Measurements from ENCODE around the gene LMAN1. TPM values are rescaled to one million over a fixed set of nuclear protein-coding genes. Genes with fewer than 3 reads are reported as not detected.

LMAN1 gene
- total and polyA plus RNA-seq, 4 donors = 18.9 to 108 (median 67.2) TPM

DNA sequence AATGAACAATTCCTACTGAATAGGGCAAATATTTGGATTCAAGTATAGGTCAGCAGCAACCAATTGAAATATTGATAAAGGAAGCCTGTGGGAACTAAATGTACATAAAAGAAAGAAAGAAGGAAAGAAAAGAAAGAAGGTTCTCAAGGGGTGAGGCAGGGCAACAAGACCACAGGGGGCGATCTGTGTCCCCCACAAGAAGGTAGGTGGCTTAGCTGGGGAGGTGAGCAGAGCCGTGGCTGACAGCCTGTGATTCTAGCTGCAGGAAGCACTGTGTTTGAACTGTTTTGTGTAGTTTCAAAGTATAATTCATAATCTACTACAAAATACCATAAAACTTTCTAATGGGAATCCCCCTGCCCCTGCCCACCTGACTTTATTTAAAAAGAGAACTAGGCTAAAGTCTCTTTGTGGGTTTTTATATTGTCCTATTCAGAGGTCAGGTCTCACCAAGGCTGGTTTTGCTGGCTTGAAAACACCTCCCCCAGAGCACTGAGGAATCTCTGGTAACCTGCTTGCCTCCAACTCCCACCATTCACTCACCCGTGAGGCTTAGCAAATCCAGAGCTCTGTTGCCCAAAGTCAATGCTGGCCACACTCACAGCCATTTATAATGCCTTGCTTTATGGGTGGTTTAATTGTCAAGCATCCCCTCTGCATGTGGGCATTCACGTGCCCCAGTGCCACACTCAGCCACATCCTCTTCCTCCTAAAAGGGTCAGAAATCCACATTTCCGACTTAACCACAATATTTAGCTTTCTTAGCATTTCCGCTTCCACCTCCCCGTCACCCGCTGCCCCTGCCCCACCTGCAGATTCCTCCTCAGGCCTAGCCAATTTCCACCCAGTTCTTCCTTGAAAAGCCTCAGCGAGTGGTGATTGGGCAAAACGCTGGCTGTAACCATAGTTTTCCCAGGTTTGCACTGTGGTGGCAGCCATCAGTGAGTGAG, 36.4 kb upstream of the LMAN1 start:
- H3K27me3 ChIP-seq (ENCODE audit: control insufficient read depth in 3 of 3, insufficient read depth in 3 of 3, low read length in 2 of 3) = no peaks in the 10 kb centered on the region
- no peak for DNase-seq
- H3K4me1 ChIP-seq (ENCODE audit: control insufficient read depth in 5 of 5, insufficient read depth in 5 of 5, low read length in 5 of 5) = no peaks in the 10 kb centered on the region
- ATAC-seq (ENCODE audit: insufficient read depth, low FRiP score) = no peak
- TF ChIP-seq, protein P1, sequence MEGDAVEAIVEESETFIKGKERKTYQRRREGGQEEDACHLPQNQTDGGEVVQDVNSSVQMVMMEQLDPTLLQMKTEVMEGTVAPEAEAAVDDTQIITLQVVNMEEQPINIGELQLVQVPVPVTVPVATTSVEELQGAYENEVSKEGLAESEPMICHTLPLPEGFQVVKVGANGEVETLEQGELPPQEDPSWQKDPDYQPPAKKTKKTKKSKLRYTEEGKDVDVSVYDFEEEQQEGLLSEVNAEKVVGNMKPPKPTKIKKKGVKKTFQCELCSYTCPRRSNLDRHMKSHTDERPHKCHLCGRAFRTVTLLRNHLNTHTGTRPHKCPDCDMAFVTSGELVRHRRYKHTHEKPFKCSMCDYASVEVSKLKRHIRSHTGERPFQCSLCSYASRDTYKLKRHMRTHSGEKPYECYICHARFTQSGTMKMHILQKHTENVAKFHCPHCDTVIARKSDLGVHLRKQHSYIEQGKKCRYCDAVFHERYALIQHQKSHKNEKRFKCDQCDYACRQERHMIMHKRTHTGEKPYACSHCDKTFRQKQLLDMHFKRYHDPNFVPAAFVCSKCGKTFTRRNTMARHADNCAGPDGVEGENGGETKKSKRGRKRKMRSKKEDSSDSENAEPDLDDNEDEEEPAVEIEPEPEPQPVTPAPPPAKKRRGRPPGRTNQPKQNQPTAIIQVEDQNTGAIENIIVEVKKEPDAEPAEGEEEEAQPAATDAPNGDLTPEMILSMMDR (IDR thresholded peaks at IDR 0.05; ENCODE audit: control extremely low read depth, extremely low read depth) = no peak
- no peaks in the 10 kb centered on the region for H3K36me3 ChIP-seq (ENCODE audit: control insufficient read depth in 4 of 4, insufficient read depth in 4 of 4, low read length in 4 of 4)
- 40 to 59% methylated on average over 10 of the region's 10 CpGs for WGBS, 2 donors
- H3K9me3 ChIP-seq (ENCODE audit: control insufficient read depth in 4 of 4, insufficient read depth in 3 of 4, low read length in 3 of 4) = no peaks in the 10 kb centered on the region
- H3K4me3 ChIP-seq = no peak overlapping the region
- no peak overlapping the region for H3K27ac ChIP-seq (ENCODE audit: low read depth in 1 of 2, low read length in 1 of 2)
- H3K9ac ChIP-seq (ENCODE audit: insufficient read depth in 1 of 2, low read length in 2 of 2) = no peak overlapping the region

DNA sequence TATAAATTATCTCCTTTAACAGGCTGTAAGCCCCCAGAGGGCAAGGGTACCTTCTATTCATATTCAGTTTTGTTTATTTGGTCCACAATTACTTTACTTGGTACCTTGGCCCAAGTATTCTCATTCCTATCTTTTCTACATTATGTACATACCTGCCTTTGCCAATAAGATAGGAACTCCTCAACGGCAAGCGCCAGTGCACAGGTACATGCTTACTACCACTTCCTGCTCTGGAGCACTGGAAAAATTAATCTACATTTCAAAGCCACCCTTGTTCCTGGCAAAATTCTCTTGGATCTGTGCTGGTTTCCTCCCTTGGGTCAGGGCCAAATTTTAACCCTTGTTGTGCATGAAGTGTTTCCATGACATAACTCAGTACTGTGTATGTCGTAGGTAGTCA, 34.3 kb upstream of the LMAN1 start:
- H3K27ac ChIP-seq (ENCODE audit: low read depth in 1 of 2, low read length in 1 of 2) = no peak overlapping the region
- DNase-seq (peak in 1 of 3 donors; percentile 22), ATAC-seq (ENCODE audit: insufficient read depth, low FRiP score) (no peak)
- TF ChIP-seq, protein P1 (IDR thresholded peaks at IDR 0.05; ENCODE audit: control extremely low read depth, extremely low read depth) = no peak
- H3K36me3 ChIP-seq (ENCODE audit: control insufficient read depth in 4 of 4, insufficient read depth in 4 of 4, low read length in 4 of 4) = peaks cover 0 to 2% (median 0%) of the 10 kb centered on the region in 4 donors
- peaks cover 0 to 6% (median 0%) of the 10 kb centered on the region in 5 donors for H3K4me1 ChIP-seq (ENCODE audit: control insufficient read depth in 5 of 5, insufficient read depth in 5 of 5, low read length in 5 of 5)
- no peak overlapping the region for H3K9ac ChIP-seq (ENCODE audit: insufficient read depth in 1 of 2, low read length in 2 of 2)
- H3K9me3 ChIP-seq (ENCODE audit: control insufficient read depth in 4 of 4, insufficient read depth in 3 of 4, low read length in 3 of 4) = no peaks in the 10 kb centered on the region
- H3K4me3 ChIP-seq = no peak overlapping the region
- 53 to 80% methylated on average over 3 of the region's 3 CpGs for WGBS, 2 donors
- no peaks in the 10 kb centered on the region for H3K27me3 ChIP-seq (ENCODE audit: control insufficient read depth in 3 of 3, insufficient read depth in 3 of 3, low read length in 2 of 3)

DNA sequence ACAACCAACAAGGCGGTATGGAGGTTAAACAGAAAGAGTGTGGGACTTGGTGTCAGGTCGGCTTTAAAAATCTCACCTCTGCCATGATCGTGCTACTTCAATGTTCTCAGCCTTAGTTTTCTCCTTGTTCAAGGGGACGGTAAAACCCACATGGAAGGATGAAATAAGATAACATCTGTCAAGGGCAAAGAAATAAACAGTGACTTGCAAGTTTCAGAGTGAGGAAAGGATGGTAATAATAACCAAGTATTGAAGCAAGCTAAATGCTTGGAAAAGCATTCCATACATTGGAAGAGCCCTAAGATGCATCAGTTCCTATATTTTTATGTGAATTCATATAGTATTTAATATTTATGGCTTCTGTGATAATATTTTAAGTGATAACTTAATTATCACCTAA, 29.8 kb upstream of the LMAN1 start:
- no peak for DNase-seq
- TF ChIP-seq, protein P1 (IDR thresholded peaks at IDR 0.05; ENCODE audit: control extremely low read depth, extremely low read depth) = no peak
- peaks cover 0 to 6% (median 0%) of the 10 kb centered on the region in 5 donors for H3K4me1 ChIP-seq (ENCODE audit: control insufficient read depth in 5 of 5, insufficient read depth in 5 of 5, low read length in 5 of 5)
- H3K9ac ChIP-seq (ENCODE audit: insufficient read depth in 1 of 2, low read length in 2 of 2) = no peak overlapping the region
- WGBS, 2 donors = 69 to 76% methylated on average over 4 of the region's 4 CpGs
- peaks cover 0 to 2% (median 0%) of the 10 kb centered on the region in 4 donors for H3K36me3 ChIP-seq (ENCODE audit: control insufficient read depth in 4 of 4, insufficient read depth in 4 of 4, low read length in 4 of 4)
- ATAC-seq (ENCODE audit: insufficient read depth, low FRiP score) = no peak
- H3K4me3 ChIP-seq = no peak overlapping the region
- no peak overlapping the region for H3K27ac ChIP-seq (ENCODE audit: low read depth in 1 of 2, low read length in 1 of 2)
- H3K9me3 ChIP-seq (ENCODE audit: control insufficient read depth in 4 of 4, insufficient read depth in 3 of 4, low read length in 3 of 4) = no peaks in the 10 kb centered on the region
- no peaks in the 10 kb centered on the region for H3K27me3 ChIP-seq (ENCODE audit: control insufficient read depth in 3 of 3, insufficient read depth in 3 of 3, low read length in 2 of 3)
